ENCODE results near the gene ENHO. TPM values are rescaled to one million over a fixed set of nuclear protein-coding genes. Genes with fewer than 3 reads are reported as not detected.

Gene ENHO
- total and polyA plus RNA-seq, 2 experiments from 2014 or later: 13.8 to 19.7 TPM

DNA sequence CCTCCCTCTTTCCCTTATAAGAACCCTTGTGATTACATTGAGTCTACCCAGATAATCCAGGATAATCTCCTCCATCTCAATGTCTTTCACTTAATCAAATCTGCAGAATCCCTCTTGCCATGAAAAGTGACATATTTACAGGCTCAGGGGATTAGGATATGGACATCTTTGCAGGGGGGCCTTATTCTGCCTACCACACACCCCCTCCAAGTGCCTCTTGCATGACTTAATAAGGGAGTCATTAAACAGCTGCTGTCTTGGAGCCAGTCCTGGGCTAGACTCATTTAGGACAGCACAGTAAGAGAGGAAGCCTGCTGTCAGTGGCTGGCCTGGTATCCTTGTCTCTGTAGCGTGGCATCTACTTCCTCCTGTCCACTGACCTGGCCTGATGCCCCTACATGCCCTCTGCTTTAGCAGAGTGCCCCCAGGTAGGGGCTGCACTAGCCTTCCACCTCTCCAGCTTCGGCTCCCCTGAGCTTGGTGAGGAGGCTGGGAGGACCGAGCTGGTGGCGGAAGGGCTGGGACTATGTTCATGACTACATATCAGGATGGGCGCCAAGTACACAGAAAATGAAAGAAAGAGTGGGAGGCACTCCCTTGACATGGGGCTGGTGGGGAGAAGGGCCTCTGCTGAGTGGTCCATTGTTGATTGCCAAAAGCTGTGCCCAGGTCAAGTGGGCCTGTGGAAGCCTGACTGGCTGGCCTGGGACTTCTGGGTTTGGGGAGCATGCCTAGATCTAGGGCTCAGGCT is 17.2 kb downstream of the ENHO start (continued):
- TF ChIP-seq, protein P1, sequence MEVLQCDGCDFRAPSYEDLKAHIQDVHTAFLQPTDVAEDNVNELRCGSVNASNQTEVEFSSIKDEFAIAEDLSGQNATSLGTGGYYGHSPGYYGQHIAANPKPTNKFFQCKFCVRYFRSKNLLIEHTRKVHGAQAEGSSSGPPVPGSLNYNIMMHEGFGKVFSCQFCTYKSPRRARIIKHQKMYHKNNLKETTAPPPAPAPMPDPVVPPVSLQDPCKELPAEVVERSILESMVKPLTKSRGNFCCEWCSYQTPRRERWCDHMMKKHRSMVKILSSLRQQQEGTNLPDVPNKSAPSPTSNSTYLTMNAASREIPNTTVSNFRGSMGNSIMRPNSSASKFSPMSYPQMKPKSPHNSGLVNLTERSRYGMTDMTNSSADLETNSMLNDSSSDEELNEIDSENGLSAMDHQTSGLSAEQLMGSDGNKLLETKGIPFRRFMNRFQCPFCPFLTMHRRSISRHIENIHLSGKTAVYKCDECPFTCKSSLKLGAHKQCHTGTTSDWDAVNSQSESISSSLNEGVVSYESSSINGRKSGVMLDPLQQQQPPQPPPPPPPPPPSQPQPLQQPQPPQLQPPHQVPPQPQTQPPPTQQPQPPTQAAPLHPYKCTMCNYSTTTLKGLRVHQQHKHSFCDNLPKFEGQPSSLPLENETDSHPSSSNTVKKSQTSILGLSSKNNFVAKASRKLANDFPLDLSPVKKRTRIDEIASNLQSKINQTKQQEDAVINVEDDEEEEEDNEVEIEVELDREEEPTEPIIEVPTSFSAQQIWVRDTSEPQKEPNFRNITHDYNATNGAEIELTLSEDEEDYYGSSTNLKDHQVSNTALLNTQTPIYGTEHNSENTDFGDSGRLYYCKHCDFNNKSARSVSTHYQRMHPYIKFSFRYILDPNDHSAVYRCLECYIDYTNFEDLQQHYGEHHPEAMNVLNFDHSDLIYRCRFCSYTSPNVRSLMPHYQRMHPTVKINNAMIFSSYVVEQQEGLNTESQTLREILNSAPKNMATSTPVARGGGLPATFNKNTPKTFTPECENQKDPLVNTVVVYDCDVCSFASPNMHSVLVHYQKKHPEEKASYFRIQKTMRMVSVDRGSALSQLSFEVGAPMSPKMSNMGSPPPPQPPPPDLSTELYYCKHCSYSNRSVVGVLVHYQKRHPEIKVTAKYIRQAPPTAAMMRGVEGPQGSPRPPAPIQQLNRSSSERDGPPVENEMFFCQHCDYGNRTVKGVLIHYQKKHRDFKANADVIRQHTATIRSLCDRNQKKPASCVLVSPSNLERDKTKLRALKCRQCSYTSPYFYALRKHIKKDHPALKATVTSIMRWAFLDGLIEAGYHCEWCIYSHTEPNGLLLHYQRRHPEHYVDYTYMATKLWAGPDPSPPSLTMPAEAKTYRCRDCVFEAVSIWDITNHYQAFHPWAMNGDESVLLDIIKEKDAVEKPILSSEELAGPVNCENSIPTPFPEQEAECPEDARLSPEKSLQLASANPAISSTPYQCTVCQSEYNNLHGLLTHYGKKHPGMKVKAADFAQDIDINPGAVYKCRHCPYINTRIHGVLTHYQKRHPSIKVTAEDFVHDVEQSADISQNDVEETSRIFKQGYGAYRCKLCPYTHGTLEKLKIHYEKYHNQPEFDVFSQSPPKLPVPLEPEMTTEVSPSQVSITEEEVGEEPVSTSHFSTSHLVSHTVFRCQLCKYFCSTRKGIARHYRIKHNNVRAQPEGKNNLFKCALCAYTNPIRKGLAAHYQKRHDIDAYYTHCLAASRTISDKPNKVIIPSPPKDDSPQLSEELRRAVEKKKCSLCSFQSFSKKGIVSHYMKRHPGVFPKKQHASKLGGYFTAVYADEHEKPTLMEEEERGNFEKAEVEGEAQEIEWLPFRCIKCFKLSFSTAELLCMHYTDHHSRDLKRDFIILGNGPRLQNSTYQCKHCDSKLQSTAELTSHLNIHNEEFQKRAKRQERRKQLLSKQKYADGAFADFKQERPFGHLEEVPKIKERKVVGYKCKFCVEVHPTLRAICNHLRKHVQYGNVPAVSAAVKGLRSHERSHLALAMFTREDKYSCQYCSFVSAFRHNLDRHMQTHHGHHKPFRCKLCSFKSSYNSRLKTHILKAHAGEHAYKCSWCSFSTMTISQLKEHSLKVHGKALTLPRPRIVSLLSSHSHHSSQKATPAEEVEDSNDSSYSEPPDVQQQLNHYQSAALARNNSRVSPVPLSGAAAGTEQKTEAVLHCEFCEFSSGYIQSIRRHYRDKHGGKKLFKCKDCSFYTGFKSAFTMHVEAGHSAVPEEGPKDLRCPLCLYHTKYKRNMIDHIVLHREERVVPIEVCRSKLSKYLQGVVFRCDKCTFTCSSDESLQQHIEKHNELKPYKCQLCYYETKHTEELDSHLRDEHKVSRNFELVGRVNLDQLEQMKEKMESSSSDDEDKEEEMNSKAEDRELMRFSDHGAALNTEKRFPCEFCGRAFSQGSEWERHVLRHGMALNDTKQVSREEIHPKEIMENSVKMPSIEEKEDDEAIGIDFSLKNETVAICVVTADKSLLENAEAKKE (CRISPR knock-in tag; IDR thresholded peaks at IDR 0.05): no peak
- TF ChIP-seq ZNF114 (CRISPR knock-in tag; IDR thresholded peaks at IDR 0.05): no peak
- TF ChIP-seq, protein P2, sequence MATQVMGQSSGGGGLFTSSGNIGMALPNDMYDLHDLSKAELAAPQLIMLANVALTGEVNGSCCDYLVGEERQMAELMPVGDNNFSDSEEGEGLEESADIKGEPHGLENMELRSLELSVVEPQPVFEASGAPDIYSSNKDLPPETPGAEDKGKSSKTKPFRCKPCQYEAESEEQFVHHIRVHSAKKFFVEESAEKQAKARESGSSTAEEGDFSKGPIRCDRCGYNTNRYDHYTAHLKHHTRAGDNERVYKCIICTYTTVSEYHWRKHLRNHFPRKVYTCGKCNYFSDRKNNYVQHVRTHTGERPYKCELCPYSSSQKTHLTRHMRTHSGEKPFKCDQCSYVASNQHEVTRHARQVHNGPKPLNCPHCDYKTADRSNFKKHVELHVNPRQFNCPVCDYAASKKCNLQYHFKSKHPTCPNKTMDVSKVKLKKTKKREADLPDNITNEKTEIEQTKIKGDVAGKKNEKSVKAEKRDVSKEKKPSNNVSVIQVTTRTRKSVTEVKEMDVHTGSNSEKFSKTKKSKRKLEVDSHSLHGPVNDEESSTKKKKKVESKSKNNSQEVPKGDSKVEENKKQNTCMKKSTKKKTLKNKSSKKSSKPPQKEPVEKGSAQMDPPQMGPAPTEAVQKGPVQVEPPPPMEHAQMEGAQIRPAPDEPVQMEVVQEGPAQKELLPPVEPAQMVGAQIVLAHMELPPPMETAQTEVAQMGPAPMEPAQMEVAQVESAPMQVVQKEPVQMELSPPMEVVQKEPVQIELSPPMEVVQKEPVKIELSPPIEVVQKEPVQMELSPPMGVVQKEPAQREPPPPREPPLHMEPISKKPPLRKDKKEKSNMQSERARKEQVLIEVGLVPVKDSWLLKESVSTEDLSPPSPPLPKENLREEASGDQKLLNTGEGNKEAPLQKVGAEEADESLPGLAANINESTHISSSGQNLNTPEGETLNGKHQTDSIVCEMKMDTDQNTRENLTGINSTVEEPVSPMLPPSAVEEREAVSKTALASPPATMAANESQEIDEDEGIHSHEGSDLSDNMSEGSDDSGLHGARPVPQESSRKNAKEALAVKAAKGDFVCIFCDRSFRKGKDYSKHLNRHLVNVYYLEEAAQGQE (IDR thresholded peaks at IDR 0.05; ENCODE audit: unreplicated experiment): no peak
- TF ChIP-seq, protein P3, sequence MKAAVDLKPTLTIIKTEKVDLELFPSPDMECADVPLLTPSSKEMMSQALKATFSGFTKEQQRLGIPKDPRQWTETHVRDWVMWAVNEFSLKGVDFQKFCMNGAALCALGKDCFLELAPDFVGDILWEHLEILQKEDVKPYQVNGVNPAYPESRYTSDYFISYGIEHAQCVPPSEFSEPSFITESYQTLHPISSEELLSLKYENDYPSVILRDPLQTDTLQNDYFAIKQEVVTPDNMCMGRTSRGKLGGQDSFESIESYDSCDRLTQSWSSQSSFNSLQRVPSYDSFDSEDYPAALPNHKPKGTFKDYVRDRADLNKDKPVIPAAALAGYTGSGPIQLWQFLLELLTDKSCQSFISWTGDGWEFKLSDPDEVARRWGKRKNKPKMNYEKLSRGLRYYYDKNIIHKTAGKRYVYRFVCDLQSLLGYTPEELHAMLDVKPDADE (IDR thresholded peaks at IDR 0.05): no peak

Measured in GM23338 (cell line).